Measurements from ENCODE around the gene MAD1L1. TPM values are rescaled to one million over a fixed set of nuclear protein-coding genes. Genes with fewer than 3 reads are reported as not detected.

MAD1L1 gene
- total and polyA plus RNA-seq, 2 of the 8 experiments (the other 6 are each of a cell fraction or from before 2014, with no cell fraction given), result 40.4 to 44.6 TPM

DNA sequence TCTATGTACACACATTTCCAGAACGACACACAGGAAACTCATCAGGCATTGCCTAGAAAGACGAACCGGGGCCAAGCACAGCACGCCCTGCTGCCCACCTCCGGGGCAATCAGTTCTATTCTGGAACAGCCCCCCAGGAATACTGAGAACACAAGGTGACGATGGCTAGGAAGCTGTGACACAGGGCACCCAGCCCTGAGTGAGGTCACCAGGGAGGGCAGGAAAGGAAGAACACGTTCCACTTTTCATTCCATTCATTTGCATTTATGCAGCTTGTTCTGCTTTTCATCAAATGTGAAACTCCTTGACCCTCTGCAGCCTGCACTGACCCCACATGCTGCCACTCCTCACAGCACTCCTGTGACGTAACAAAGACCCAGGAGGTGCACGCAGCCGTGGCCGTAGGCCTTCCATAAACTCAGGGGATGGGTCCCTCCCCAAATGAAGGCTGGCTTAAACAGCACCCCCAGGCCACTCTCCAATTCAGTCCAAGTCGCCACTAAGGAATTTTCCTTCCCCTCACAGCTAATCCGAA is 28.9 kb downstream of the MAD1L1 start (continued):
- TF ChIP-seq, protein P1, sequence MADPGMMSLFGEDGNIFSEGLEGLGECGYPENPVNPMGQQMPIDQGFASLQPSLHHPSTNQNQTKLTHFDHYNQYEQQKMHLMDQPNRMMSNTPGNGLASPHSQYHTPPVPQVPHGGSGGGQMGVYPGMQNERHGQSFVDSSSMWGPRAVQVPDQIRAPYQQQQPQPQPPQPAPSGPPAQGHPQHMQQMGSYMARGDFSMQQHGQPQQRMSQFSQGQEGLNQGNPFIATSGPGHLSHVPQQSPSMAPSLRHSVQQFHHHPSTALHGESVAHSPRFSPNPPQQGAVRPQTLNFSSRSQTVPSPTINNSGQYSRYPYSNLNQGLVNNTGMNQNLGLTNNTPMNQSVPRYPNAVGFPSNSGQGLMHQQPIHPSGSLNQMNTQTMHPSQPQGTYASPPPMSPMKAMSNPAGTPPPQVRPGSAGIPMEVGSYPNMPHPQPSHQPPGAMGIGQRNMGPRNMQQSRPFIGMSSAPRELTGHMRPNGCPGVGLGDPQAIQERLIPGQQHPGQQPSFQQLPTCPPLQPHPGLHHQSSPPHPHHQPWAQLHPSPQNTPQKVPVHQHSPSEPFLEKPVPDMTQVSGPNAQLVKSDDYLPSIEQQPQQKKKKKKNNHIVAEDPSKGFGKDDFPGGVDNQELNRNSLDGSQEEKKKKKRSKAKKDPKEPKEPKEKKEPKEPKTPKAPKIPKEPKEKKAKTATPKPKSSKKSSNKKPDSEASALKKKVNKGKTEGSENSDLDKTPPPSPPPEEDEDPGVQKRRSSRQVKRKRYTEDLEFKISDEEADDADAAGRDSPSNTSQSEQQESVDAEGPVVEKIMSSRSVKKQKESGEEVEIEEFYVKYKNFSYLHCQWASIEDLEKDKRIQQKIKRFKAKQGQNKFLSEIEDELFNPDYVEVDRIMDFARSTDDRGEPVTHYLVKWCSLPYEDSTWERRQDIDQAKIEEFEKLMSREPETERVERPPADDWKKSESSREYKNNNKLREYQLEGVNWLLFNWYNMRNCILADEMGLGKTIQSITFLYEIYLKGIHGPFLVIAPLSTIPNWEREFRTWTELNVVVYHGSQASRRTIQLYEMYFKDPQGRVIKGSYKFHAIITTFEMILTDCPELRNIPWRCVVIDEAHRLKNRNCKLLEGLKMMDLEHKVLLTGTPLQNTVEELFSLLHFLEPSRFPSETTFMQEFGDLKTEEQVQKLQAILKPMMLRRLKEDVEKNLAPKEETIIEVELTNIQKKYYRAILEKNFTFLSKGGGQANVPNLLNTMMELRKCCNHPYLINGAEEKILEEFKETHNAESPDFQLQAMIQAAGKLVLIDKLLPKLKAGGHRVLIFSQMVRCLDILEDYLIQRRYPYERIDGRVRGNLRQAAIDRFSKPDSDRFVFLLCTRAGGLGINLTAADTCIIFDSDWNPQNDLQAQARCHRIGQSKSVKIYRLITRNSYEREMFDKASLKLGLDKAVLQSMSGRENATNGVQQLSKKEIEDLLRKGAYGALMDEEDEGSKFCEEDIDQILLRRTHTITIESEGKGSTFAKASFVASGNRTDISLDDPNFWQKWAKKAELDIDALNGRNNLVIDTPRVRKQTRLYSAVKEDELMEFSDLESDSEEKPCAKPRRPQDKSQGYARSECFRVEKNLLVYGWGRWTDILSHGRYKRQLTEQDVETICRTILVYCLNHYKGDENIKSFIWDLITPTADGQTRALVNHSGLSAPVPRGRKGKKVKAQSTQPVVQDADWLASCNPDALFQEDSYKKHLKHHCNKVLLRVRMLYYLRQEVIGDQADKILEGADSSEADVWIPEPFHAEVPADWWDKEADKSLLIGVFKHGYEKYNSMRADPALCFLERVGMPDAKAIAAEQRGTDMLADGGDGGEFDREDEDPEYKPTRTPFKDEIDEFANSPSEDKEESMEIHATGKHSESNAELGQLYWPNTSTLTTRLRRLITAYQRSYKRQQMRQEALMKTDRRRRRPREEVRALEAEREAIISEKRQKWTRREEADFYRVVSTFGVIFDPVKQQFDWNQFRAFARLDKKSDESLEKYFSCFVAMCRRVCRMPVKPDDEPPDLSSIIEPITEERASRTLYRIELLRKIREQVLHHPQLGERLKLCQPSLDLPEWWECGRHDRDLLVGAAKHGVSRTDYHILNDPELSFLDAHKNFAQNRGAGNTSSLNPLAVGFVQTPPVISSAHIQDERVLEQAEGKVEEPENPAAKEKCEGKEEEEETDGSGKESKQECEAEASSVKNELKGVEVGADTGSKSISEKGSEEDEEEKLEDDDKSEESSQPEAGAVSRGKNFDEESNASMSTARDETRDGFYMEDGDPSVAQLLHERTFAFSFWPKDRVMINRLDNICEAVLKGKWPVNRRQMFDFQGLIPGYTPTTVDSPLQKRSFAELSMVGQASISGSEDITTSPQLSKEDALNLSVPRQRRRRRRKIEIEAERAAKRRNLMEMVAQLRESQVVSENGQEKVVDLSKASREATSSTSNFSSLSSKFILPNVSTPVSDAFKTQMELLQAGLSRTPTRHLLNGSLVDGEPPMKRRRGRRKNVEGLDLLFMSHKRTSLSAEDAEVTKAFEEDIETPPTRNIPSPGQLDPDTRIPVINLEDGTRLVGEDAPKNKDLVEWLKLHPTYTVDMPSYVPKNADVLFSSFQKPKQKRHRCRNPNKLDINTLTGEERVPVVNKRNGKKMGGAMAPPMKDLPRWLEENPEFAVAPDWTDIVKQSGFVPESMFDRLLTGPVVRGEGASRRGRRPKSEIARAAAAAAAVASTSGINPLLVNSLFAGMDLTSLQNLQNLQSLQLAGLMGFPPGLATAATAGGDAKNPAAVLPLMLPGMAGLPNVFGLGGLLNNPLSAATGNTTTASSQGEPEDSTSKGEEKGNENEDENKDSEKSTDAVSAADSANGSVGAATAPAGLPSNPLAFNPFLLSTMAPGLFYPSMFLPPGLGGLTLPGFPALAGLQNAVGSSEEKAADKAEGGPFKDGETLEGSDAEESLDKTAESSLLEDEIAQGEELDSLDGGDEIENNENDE (IDR thresholded peaks at IDR 0.05; ENCODE audit: insufficient replicate concordance, low read length), result no peak
- TF ChIP-seq KDM1A (IDR thresholded peaks at IDR 0.05; ENCODE audit: borderline replicate concordance, low read length), result no peak
- TF ChIP-seq EZH2 (IDR thresholded peaks at IDR 0.05; ENCODE audit: low read depth, low read length, severe bottlenecking), result no peak
- no peak for TF ChIP-seq BACH1 (IDR thresholded peaks at IDR 0.05; ENCODE audit: low read length)
- TF ChIP-seq HDAC2 (IDR thresholded peaks at IDR 0.05; ENCODE audit: borderline replicate concordance in 1 of 2, low read depth in 2 of 2, low read length in 2 of 2), result no peak
- no peak for TF ChIP-seq YY1 (IDR thresholded peaks at IDR 0.05; ENCODE audit: low read depth, low read length)
- TF ChIP-seq, protein P2, sequence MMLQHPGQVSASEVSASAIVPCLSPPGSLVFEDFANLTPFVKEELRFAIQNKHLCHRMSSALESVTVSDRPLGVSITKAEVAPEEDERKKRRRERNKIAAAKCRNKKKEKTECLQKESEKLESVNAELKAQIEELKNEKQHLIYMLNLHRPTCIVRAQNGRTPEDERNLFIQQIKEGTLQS (IDR thresholded peaks at IDR 0.05; ENCODE audit: insufficient read depth, low read depth, low read length), result no peak
- no peak for TF ChIP-seq GTF2F1 (IDR thresholded peaks at IDR 0.05; ENCODE audit: borderline replicate concordance, low read depth, low read length)
- TF ChIP-seq RXRA (IDR thresholded peaks at IDR 0.05; ENCODE audit: insufficient read depth, low read depth, low read length), result no peak
- TF ChIP-seq SAP30 (IDR thresholded peaks at IDR 0.05; ENCODE audit: insufficient read depth, insufficient replicate concordance, low read length), result no peak
